CD14-positive monocyte (primary cell): Measurements from ENCODE around the gene MCHR2. TPM values are rescaled to one million over a fixed set of nuclear protein-coding genes. Genes with fewer than 3 reads are reported as not detected.

Source experiments
- DNase-seq, 3 donors: peaks; one replicate each; pipeline ENCODE4 v3.0.0-alpha.2; 2011 to 2022
- H2AFZ ChIP-seq: 2 replicates; pipeline ENCODE4 v1.6.0; 2012; ENCODE audit warnings: mild to moderate bottlenecking, low read depth, low read length, inconsistent platforms; ENCODE audit not compliant: insufficient read depth, poor library complexity, severe bottlenecking
- H3K27ac ChIP-seq, 2 donors: 1 replicate in 1 of 2; 2 replicates in 1 of 2; pipeline ENCODE4 v1.5.1; 2012 to 2013; ENCODE audit warnings: low read length in 2 of 2, control low read depth in 1 of 2, inconsistent platforms in 1 of 2, low read depth in 1 of 2, mild to moderate bottlenecking in 1 of 2
- H3K27me3 ChIP-seq, 2 donors: one replicate each; pipeline versions ENCODE4 v1.6.0 to v1.6.1; 2011 to 2013; ENCODE audit warnings: low read length in 2 of 2; ENCODE audit not compliant: control insufficient read depth in 2 of 2, insufficient read depth in 2 of 2
- H3K36me3 ChIP-seq, 2 donors: replicated peaks in 1 of 2; 1 replicate in 1 of 2; 2 replicates in 1 of 2; pipeline versions ENCODE4 v1.5.1 to v1.6.1; 2012 to 2013; ENCODE audit warnings: low read length in 2 of 2, control low read depth in 1 of 2, inconsistent platforms in 1 of 2, mild to moderate bottlenecking in 1 of 2; ENCODE audit not compliant: insufficient read depth in 2 of 2, control insufficient read depth in 1 of 2
- H3K4me1 ChIP-seq, 2 donors: 1 replicate in 1 of 2; 2 replicates in 1 of 2; pipeline versions ENCODE4 v1.5.1 to v1.6.1; 2012 to 2013; ENCODE audit warnings: low read length in 2 of 2, control low read depth in 1 of 2, inconsistent platforms in 1 of 2, mild to moderate bottlenecking in 1 of 2, moderate library complexity in 1 of 2; ENCODE audit not compliant: insufficient read depth in 2 of 2, control insufficient read depth in 1 of 2
- H3K4me2 ChIP-seq: replicated peaks from 2 replicates; pipeline ENCODE3; 2012; ENCODE audit warnings: low read length, moderate library complexity, mild to moderate bottlenecking; ENCODE audit not compliant: poor library complexity, severe bottlenecking; ENCODE audit errors: extremely low read depth
- H3K4me3 ChIP-seq, 3 experiments: fragments of 200-600 bp in 1 of 3; sonication (generic) in 1 of 3; replicated peaks in 1 of 3; 1 replicate in 2 of 3; 2 replicates in 1 of 3; pipeline ENCODE4 v1.5.1; 2011 to 2013; ENCODE audit warnings: low read length in 3 of 3, mild to moderate bottlenecking in 3 of 3, control low read depth in 2 of 3, low read depth in 2 of 3, inconsistent platforms in 1 of 3, moderate library complexity in 1 of 3
- H3K79me2 ChIP-seq: 2 replicates; pipeline ENCODE4 v1.6.0; 2012; ENCODE audit warnings: mild to moderate bottlenecking, control low read depth, inconsistent platforms, low read length, moderate library complexity; ENCODE audit not compliant: insufficient read depth
- H3K9ac ChIP-seq: 2 replicates; pipeline ENCODE4 v1.6.0; 2017; ENCODE audit warnings: low read length, mild to moderate bottlenecking; ENCODE audit not compliant: insufficient read depth, poor library complexity, severe bottlenecking
- H3K9me3 ChIP-seq, 2 donors: replicated peaks in 1 of 2; 1 replicate in 1 of 2; 2 replicates in 1 of 2; pipeline versions ENCODE4 v1.5.1 to v1.6.1; 2012 to 2013; ENCODE audit warnings: low read length in 2 of 2, control low read depth in 1 of 2; ENCODE audit not compliant: control insufficient read depth in 1 of 2, insufficient read depth in 1 of 2
- H4K20me1 ChIP-seq: 2 replicates; pipeline ENCODE4 v1.6.0; 2012; ENCODE audit warnings: mild to moderate bottlenecking, low read length, control low read depth, moderate library complexity; ENCODE audit not compliant: insufficient read depth
- H3K27ac Mint-ChIP-seq, 7 donors: one replicate each; pipeline ENCODE4 v1.8.0; 2020; ENCODE audit warnings: mild to moderate bottlenecking in 7 of 7, mixed read lengths in 7 of 7, moderate library complexity in 6 of 7, inconsistent platforms in 2 of 7
- H3K27me3 Mint-ChIP-seq, 3 donors: one replicate each; pipeline ENCODE4 v1.8.0; 2021 to 2022; ENCODE audit warnings: low read depth in 3 of 3, mild to moderate bottlenecking in 3 of 3, mixed read lengths in 3 of 3, moderate library complexity in 3 of 3, inconsistent platforms in 1 of 3
- H3K36me3 Mint-ChIP-seq, 2 donors: one replicate each; pipeline ENCODE4 v1.8.0; 2020; ENCODE audit warnings: mixed read lengths in 2 of 2, inconsistent platforms in 1 of 2, mild to moderate bottlenecking in 1 of 2
- H3K4me1 Mint-ChIP-seq: one replicate; pipeline ENCODE4 v1.8.0; 2020; ENCODE audit warnings: mild to moderate bottlenecking, mixed read lengths
- H3K4me3 Mint-ChIP-seq, 2 donors: one replicate each; pipeline ENCODE4 v1.8.0; 2020; ENCODE audit warnings: mild to moderate bottlenecking in 2 of 2, mixed read lengths in 2 of 2, moderate library complexity in 1 of 2
- H3K9me3 Mint-ChIP-seq, 7 donors: one replicate each; pipeline ENCODE4 v1.8.0; 2020 to 2022; ENCODE audit warnings: mixed read lengths in 7 of 7, mild to moderate bottlenecking in 6 of 7, moderate library complexity in 6 of 7, inconsistent platforms in 2 of 7
- CTCF ChIP-seq: fragments of 200-600 bp; IDR thresholded peaks from one replicate; pipeline ENCODE4 v1.8.0; 2022; ENCODE audit warnings: antibody characterized with exemption, mild to moderate bottlenecking
- WGBS: methylation state at CpG from one replicate; pipeline ENCODE4 v1.1.5; 2013; ENCODE audit warnings: missing lambda C conversion rate; ENCODE audit not compliant: insufficient coverage; 5-methylcytosine and 5-hydroxymethylcytosine counted together
- intact Hi-C, 2 donors: fragments of 100-400 bp; cut with micrococcal nuclease; formaldehyde crosslinking; loops; one replicate each; pipeline versions ENCODE4 v1.15.0 to v1.15.1; 2023
- polyA plus RNA-seq, 3 donors: library from polyadenylated mRNA; depleted of rRNA in 1 of 3; unstranded in 2 of 3; stranded (reverse) in 1 of 3; fragments of 300-500 nt in 2 of 3; fragments of >200 nt in 1 of 3; fragmentation: Illumina TruSeq in 2 of 3; gene quantifications; 1 replicate in 2 of 3; 2 replicates in 1 of 3; pipeline ENCODE4 v1.2.3, GENCODE V29; 2012 to 2021

MCHR2 gene
- polyA plus RNA-seq, 3 donors = not detected

DNA sequence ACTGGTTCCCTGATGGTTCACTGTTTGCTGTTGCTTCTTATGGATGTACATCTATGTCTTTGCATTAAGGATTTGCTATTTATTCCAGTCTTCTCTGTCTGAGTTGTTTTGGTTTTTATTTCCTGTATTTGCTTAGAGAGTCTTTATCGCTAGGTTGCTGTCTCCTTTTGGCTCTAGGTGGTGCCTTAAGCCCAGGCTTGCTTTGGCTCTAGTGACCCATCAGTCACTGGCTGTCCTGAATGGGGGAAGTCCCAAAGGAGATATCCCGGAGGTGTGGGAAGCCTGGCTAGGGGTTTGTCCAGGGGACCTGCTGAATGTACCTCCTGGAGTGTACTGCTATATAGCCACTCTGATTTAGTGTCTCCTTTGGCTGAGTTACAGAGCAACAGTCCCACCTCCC, 53.4 kb downstream of the MCHR2 start:
- H3K36me3 ChIP-seq = no peaks in the 10 kb centered on the region
- no peak overlapping the region for H3K9ac ChIP-seq
- H3K4me2 ChIP-seq = no peak overlapping the region
- H3K27me3 ChIP-seq = no peaks in the 10 kb centered on the region
- H3K4me3 ChIP-seq = no peak overlapping the region
- H3K27ac Mint-ChIP-seq = peak overlapping the region in 1 of 7 donors; percentile 34
- WGBS = 100% methylated on average over 1 of the region's 2 CpGs
- peaks cover 2 to 4% (median 2%) of the 10 kb centered on the region in 3 donors for H3K27me3 Mint-ChIP-seq
- no peak for DNase-seq
- H4K20me1 ChIP-seq = no peaks in the 10 kb centered on the region
- H3K9me3 Mint-ChIP-seq = peaks cover 0 to 8% (median 4%) of the 10 kb centered on the region in 7 donors
- H2AFZ ChIP-seq = no peak overlapping the region
- intact Hi-C loops = no loop called here
- H3K27ac ChIP-seq = no peak overlapping the region
- H3K4me1 Mint-ChIP-seq = no peaks in the 10 kb centered on the region
- no peak for TF ChIP-seq CTCF
- no peaks in the 10 kb centered on the region for H3K4me1 ChIP-seq
- H3K79me2 ChIP-seq = no peaks in the 10 kb centered on the region
- H3K9me3 ChIP-seq = no peaks in the 10 kb centered on the region
- H3K36me3 Mint-ChIP-seq = no peaks in the 10 kb centered on the region
- H3K4me3 Mint-ChIP-seq = no peak overlapping the region

DNA sequence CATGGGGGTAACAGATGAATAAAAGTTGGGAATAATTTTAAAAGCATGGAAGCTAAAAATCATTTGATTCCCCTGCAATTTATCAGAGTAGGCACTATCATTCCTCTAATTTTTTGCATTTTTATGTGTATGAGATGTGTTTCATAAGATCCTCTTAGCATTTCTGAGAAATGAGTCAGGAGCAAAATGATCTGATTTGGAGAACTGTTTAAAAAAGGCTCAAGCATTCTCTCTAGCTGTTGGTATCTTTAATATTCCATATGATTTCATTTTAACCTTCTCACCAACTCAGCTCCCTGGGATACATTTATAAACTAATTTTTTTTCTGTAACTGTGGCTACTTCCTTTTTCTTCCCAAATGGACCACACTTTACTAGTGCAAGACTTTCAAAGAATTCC, 60.9 kb downstream of the MCHR2 start:
- H3K9ac ChIP-seq = no peak overlapping the region
- Mint-ChIP-seq H3K4me3 (no peak overlapping the region), H3K4me1 (no peaks in the 10 kb centered on the region), H3K27me3 (peaks cover 0 to 3% (median 0%) of the 10 kb centered on the region in 3 donors), H3K36me3 (no peaks in the 10 kb centered on the region), H3K27ac (no peak overlapping the region), H3K9me3 (peaks cover 0 to 14% (median 4%) of the 10 kb centered on the region in 7 donors)
- H3K4me1 ChIP-seq = no peaks in the 10 kb centered on the region
- H4K20me1 ChIP-seq = no peaks in the 10 kb centered on the region
- no peak overlapping the region for H3K4me2 ChIP-seq
- H3K9me3 ChIP-seq = no peaks in the 10 kb centered on the region
- no peak overlapping the region for H3K4me3 ChIP-seq
- no peaks in the 10 kb centered on the region for H3K36me3 ChIP-seq
- H2AFZ ChIP-seq = no peak overlapping the region
- TF ChIP-seq CTCF = no peak
- H3K27me3 ChIP-seq = no peaks in the 10 kb centered on the region
- no peak for DNase-seq
- no peak overlapping the region for H3K27ac ChIP-seq
- no peaks in the 10 kb centered on the region for H3K79me2 ChIP-seq
- intact Hi-C loops = no loop called here
